Retinal pigment epithelial cell (primary cell): Measurements from ENCODE around the gene EEF1AKMT3.

ENCODE experiments used
- DNase-seq: peaks from one replicate; pipeline ENCODE4 v3.0.0-alpha.2; 2010; ENCODE audit warnings: low read depth
- H3K4me3 ChIP-seq: 2 replicates; pipeline ENCODE4 v1.5.1; 2011; ENCODE audit warnings: mild to moderate bottlenecking, low read length, control low read depth, moderate library complexity
- TF ChIP-seq, protein P1 (sequence below): conservative IDR thresholded peaks from 2 replicates; pipeline ENCODE4 v1.5.1; 2011; ENCODE audit warnings: low read depth, low read length, control low read depth, inconsistent platforms

The EEF1AKMT3 gene

DNA sequence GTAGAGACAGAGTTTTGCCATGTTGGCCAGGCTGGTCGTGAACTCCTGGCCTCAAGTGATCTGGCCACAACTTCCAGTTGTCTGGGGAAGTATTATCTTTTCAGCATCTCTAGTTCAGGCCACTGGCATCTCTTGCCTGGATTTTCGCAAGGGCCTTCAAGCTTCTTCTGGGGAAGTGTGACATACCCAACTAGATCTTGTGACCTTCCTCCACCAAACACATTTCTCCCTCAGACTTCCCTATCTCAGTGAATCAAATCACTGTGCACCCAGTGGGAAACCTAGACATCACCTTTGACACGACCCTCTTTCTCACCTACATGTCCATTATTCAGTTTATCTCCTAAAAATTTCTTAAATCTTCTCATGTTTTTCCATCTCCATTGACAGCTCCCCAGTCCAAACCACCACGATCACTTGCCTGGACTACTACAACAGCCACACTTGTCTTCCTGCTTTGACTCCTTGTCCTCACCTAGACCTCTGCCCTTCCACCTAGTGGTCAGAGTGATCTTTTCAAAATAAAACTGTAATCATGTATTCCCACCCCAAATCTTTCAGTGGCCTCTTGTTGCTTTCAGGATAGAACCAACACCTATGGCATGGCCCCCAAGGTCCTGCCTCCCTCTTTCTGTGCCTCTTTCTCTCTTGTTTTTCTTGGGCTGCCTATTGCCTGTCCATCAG lies 3.3 kb downstream of the EEF1AKMT3 start:
- H3K4me3 ChIP-seq: no peak overlapping the region
- no peak for DNase-seq
- TF ChIP-seq, protein P1, sequence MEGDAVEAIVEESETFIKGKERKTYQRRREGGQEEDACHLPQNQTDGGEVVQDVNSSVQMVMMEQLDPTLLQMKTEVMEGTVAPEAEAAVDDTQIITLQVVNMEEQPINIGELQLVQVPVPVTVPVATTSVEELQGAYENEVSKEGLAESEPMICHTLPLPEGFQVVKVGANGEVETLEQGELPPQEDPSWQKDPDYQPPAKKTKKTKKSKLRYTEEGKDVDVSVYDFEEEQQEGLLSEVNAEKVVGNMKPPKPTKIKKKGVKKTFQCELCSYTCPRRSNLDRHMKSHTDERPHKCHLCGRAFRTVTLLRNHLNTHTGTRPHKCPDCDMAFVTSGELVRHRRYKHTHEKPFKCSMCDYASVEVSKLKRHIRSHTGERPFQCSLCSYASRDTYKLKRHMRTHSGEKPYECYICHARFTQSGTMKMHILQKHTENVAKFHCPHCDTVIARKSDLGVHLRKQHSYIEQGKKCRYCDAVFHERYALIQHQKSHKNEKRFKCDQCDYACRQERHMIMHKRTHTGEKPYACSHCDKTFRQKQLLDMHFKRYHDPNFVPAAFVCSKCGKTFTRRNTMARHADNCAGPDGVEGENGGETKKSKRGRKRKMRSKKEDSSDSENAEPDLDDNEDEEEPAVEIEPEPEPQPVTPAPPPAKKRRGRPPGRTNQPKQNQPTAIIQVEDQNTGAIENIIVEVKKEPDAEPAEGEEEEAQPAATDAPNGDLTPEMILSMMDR: no peak

DNA sequence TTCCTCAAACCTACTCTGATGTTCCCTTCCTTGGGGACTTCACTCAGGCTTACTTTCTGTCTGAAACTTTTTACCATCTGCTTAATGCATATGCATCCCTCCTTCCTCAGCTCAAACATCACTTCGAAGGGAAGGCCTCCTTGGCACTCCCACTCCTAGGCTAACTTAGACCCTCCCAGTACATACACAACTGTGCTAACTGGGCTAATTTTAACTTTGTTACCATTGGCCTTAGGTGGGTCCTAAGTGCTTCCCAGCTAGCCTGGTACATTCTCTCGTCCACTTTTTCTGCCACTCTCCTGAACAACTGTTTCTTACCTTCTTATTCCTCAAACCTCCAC lies 3.8 kb downstream of the EEF1AKMT3 start:
- TF ChIP-seq, protein P1: no peak
- DNase-seq: no peak
- no peak overlapping the region for H3K4me3 ChIP-seq

GRCh38 chr12:57777367-57777766 lies 5.0 kb downstream of the EEF1AKMT3 start:
- TF ChIP-seq, protein P1: no peak
- H3K4me3 ChIP-seq: no peak overlapping the region
- DNase-seq: no peak

- TF ChIP-seq, protein P1: no peak
- DNase-seq: no peak
- no peak overlapping the region for H3K4me3 ChIP-seq
Observed at GRCh38 chr12:57777911-57778310, 5.5 kb downstream of the EEF1AKMT3 start.

DNA sequence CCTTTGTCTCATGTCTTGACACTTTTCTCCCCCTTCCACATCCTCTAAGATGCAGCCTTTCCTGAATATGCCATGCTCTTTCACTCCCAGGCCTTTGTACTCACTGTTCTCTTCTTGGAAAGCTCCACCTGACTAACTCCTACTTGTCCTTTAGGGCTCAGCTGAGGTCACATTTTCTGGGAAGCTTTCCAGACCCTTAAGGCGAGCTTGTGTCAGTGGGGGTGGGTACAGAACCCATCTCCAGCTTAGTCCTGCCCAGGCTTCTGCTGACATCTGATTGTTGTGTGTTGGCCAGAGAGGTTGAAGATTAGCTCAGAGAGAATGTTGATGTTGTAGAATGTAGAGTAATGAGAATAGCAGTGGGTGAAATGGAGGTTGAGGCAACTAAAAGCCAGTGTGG lies 7.3 kb downstream of the EEF1AKMT3 start:
- TF ChIP-seq, protein P1: no peak
- no peak for DNase-seq
- H3K4me3 ChIP-seq: no peak overlapping the region

GRCh38 chr12:57780284-57780897 lies 8.0 kb downstream of the EEF1AKMT3 start:
- no peak for DNase-seq
- no peak overlapping the region for H3K4me3 ChIP-seq
- TF ChIP-seq, protein P1: no peak

GRCh38 chr12:57781244-57781643 lies 8.8 kb downstream of the EEF1AKMT3 start:
- H3K4me3 ChIP-seq: no peak overlapping the region
- TF ChIP-seq, protein P1: no peak
- DNase-seq: no peak
